Measurements from ENCODE around the gene EDEM2. TPM values are rescaled to one million over a fixed set of nuclear protein-coding genes. Genes with fewer than 3 reads are reported as not detected.
"Not testable (repeated sequence)": the region's sequence is repeated elsewhere in the genome, so short reads cannot be mapped to it uniquely, and the experiment has no call there.

Gene EDEM2
- total RNA-seq, 4 donors from 2014 or later: 13.7 to 31.0 (median 25.0) TPM

DNA sequence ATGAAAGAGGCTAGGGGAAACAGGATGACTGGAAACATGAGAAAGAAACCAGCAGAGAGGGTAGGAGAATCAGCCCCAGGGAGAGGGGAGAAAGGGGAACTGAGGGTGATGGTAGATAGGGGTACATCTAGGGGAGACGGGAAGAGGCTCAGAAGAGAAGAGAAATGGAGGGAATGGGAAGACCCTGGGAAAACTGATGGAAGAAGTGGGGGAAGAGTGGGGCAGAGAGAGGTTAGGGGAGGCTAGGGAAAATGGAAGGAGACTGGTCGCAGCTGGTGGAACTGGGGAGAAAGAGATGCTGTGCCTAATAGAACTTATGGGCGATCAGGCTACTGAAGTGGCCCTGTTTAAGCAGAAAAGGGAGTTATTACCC is 25.3 kb upstream of the EDEM2 start:
- H3K27ac ChIP-seq: peak overlapping the region in 2 of 3 donors; percentile 31 to 77
- no peak for DNase-seq
- H3K9me3 ChIP-seq: no peaks in the 10 kb centered on the region
- TF ChIP-seq CTCF (IDR thresholded peaks at IDR 0.05): no peak
- TF ChIP-seq POLR2A (IDR thresholded peaks at IDR 0.05): no peak
- intact Hi-C loops (cut with DNase I): no loop called here
- 76 to 80% methylated on average over 3 of the region's 3 CpGs for WGBS, 2 donors
- H3K4me1 ChIP-seq: peaks cover 8 to 18% of the 10 kb centered on the region in 2 donors
- no peaks in the 10 kb centered on the region for H3K36me3 ChIP-seq
- no peaks in the 10 kb centered on the region for H3K27me3 ChIP-seq
- peak overlapping the region in 1 of 3 donors; percentile 28 for H3K4me3 ChIP-seq (replicated peaks in 1 of 3)

GRCh38 chr20:35171753-35172433 is 24.8 kb upstream of the EDEM2 start, which contains the start of gene PROCR:
PROCR (plus strand) TSS chr20:35172072; CDS start chr20:35172155, 83 bp downstream.
- WGBS, 2 donors: 4 to 6% methylated on average over 16 of the region's 16 CpGs
- Histone ChIP-seq H3K36me3 (no peaks in the 10 kb centered on the region), H3K4me3 (replicated peaks in 1 of 3) (peak within 1 kb of the TSS in 1 of 3 donors; percentile 28), H3K4me1 (peaks cover 8 to 18% of the 10 kb centered on the region in 2 donors), H3K27ac (peak within 1 kb of the TSS in 2 of 3 donors; percentile 31 to 77), H3K27me3 (no peaks in the 10 kb centered on the region), H3K9me3 (no peaks in the 10 kb centered on the region)
- intact Hi-C loops (cut with DNase I): no loop called here
- TF ChIP-seq POLR2A (IDR thresholded peaks at IDR 0.05) (no peak), CTCF (IDR thresholded peaks at IDR 0.05) (no peak)
- DNase-seq: peak; percentile 74

DNA sequence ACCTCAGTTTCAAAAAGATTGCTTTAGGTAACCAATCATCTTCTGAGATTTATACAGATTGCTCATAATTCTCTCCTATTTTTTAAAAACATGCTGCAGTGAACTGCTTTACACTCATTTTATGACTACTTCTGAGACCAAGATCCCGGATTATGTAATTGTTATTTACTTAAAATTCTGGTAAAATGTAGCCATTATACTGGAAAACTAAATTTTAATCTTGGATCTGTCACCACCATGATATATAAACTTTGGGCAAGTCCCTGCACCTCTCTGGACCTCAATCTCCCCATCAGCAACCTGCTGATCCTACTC is 24.3 kb upstream of the EDEM2 start:
- Histone ChIP-seq H3K4me1 (peaks cover 8 to 20% of the 10 kb centered on the region in 2 donors), H3K36me3 (no peaks in the 10 kb centered on the region), H3K9me3 (no peaks in the 10 kb centered on the region), H3K27ac (peak overlapping the region in 2 of 3 donors; percentile 31 to 77), H3K27me3 (no peaks in the 10 kb centered on the region), H3K4me3 (replicated peaks in 1 of 3) (peak overlapping the region in 1 of 3 donors; percentile 28)
- WGBS, 2 donors: 80 to 84% methylated on average over 1 of the region's 1 CpG
- DNase-seq: no peak
- intact Hi-C loops (cut with DNase I): no loop called here
- no peak for TF ChIP-seq CTCF (IDR thresholded peaks at IDR 0.05)
- no peak for TF ChIP-seq POLR2A (IDR thresholded peaks at IDR 0.05)

GRCh38 chr20:35168701-35169409 is 21.7 kb upstream of the EDEM2 start:
- DNase-seq; H3K9me3 ChIP-seq; H3K27ac ChIP-seq; intact Hi-C loops (cut with DNase I); H3K27me3 ChIP-seq; H3K36me3 ChIP-seq; H3K4me3 ChIP-seq (replicated peaks in 1 of 3): not testable (repeated sequence)
- WGBS, 2 donors: 92% methylated on average over 4 of the region's 4 CpGs
- H3K4me1 ChIP-seq: peaks cover 5 to 16% of the 10 kb centered on the region in 2 donors

DNA sequence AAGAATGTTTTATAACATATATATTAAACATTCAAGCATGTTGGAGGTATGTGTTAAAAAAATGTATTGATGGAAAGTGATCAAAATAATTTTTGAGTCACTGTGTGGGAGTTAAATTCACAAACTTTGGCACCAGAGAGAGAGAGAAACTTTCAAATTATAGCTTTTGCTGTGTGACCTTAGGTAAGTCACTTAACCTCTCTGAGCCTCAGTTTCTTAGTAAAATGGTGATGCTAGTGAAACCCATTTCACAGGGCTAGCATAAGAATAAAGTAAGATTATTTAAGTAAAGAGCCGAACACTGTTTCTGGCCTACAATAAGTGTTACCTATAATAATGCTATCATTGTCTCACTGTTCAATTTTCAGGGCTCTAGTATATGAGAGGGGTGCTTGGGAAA is 20.7 kb upstream of the EDEM2 start:
- no peak for DNase-seq
- no peak for TF ChIP-seq CTCF (IDR thresholded peaks at IDR 0.05)
- TF ChIP-seq POLR2A (IDR thresholded peaks at IDR 0.05): no peak
- H3K4me1 ChIP-seq: peaks cover 5 to 13% of the 10 kb centered on the region in 2 donors
- no peaks in the 10 kb centered on the region for H3K9me3 ChIP-seq
- no peaks in the 10 kb centered on the region for H3K36me3 ChIP-seq
- no peak overlapping the region for H3K27ac ChIP-seq
- H3K4me3 ChIP-seq (replicated peaks in 1 of 3): no peak overlapping the region
- intact Hi-C loops (cut with DNase I): no loop called here
- WGBS, 2 donors: 90 to 98% methylated on average over 1 of the region's 1 CpG
- H3K27me3 ChIP-seq: no peaks in the 10 kb centered on the region
